ENCODE results near the gene PPP1R3E.
"Not testable (repeated sequence)": the region's sequence is repeated elsewhere in the genome, so short reads cannot be mapped to it uniquely, and the experiment has no call there.

The PPP1R3E gene

GRCh38 chr14:23275412-23275811 is 27.2 kb downstream of the PPP1R3E start:
- DNase-seq (no peak), ATAC-seq (replicated peaks) (no peak)
- H3K36me3 Mint-ChIP-seq (ENCODE audit: insufficient read depth): peaks cover 3% of the 10 kb centered on the region
- no peaks in the 10 kb centered on the region for H3K27me3 Mint-ChIP-seq
- peaks cover 0 to 8% of the 10 kb centered on the region in 2 donors for H3K4me1 Mint-ChIP-seq (ENCODE audit: low read depth in 2 of 2)
- no peak overlapping the region for H3K4me3 Mint-ChIP-seq
- peak overlapping the region in 1 of 2 donors; percentile 3 for H3K27ac Mint-ChIP-seq
- no peaks in the 10 kb centered on the region for H3K9me3 Mint-ChIP-seq

GRCh38 chr14:23269193-23269592 is 33.5 kb downstream of the PPP1R3E start:
- Mint-ChIP-seq H3K27ac (no peak overlapping the region), H3K9me3 (no peaks in the 10 kb centered on the region)
- no peak for ATAC-seq (replicated peaks)

GRCh38 chr14:23260849-23261248 is 41.8 kb downstream of the PPP1R3E start:
- not testable (repeated sequence) for H3K27ac Mint-ChIP-seq; ATAC-seq (replicated peaks); H3K4me1 Mint-ChIP-seq (ENCODE audit: low read depth in 2 of 2); H3K9me3 Mint-ChIP-seq; H3K4me3 Mint-ChIP-seq; H3K36me3 Mint-ChIP-seq (ENCODE audit: insufficient read depth); DNase-seq
- peaks cover 71 to 86% of the 10 kb centered on the region in 2 donors for H3K27me3 Mint-ChIP-seq

More at GRCh38 chr14:23269193-23269592, 33.5 kb downstream of the PPP1R3E start:
- Mint-ChIP-seq H3K4me1 (ENCODE audit: low read depth in 2 of 2) (no peaks in the 10 kb centered on the region), H3K4me3 (no peak overlapping the region), H3K27me3 (peaks cover 16 to 30% of the 10 kb centered on the region in 2 donors), H3K36me3 (ENCODE audit: insufficient read depth) (peaks cover 3% of the 10 kb centered on the region)
- DNase-seq: no peak

GRCh38 chr14:23259426-23259825 is 43.2 kb downstream of the PPP1R3E start:
- ATAC-seq (replicated peaks): no peak
- Mint-ChIP-seq H3K27me3 (peaks cover 64 to 72% of the 10 kb centered on the region in 2 donors), H3K4me1 (ENCODE audit: low read depth in 2 of 2) (no peaks in the 10 kb centered on the region), H3K4me3 (no peak overlapping the region), H3K27ac (no peak overlapping the region), H3K9me3 (no peaks in the 10 kb centered on the region), H3K36me3 (ENCODE audit: insufficient read depth) (no peaks in the 10 kb centered on the region)
- DNase-seq: no peak

- ATAC-seq (replicated peaks) (no peak), DNase-seq (no peak)
- Mint-ChIP-seq H3K27ac (no peak overlapping the region), H3K4me1 (ENCODE audit: low read depth in 2 of 2) (no peaks in the 10 kb centered on the region), H3K36me3 (ENCODE audit: insufficient read depth) (no peaks in the 10 kb centered on the region), H3K9me3 (no peaks in the 10 kb centered on the region), H3K4me3 (no peak overlapping the region), H3K27me3 (peaks cover 63 to 66% of the 10 kb centered on the region in 2 donors)
Observed at GRCh38 chr14:23258256-23258655, 44.4 kb downstream of the PPP1R3E start.

- Mint-ChIP-seq H3K36me3 (ENCODE audit: insufficient read depth) (no peaks in the 10 kb centered on the region), H3K27ac (no peak overlapping the region), H3K27me3 (peaks cover 39 to 49% of the 10 kb centered on the region in 2 donors), H3K9me3 (no peaks in the 10 kb centered on the region), H3K4me3 (no peak overlapping the region), H3K4me1 (ENCODE audit: low read depth in 2 of 2) (no peaks in the 10 kb centered on the region)
- DNase-seq: no peak
- no peak for ATAC-seq (replicated peaks)
Observed at GRCh38 chr14:23252420-23253333, 50.0 kb downstream of the PPP1R3E start.

GRCh38 chr14:23252006-23252405 is 50.7 kb downstream of the PPP1R3E start:
- no peak for ATAC-seq (replicated peaks)
- H3K36me3 Mint-ChIP-seq (ENCODE audit: insufficient read depth): no peaks in the 10 kb centered on the region
- DNase-seq: no peak
- H3K4me1 Mint-ChIP-seq (ENCODE audit: low read depth in 2 of 2): no peaks in the 10 kb centered on the region
- H3K27me3 Mint-ChIP-seq: peaks cover 33 to 45% of the 10 kb centered on the region in 2 donors
- H3K4me3 Mint-ChIP-seq: no peak overlapping the region
- H3K9me3 Mint-ChIP-seq: no peaks in the 10 kb centered on the region
- no peak overlapping the region for H3K27ac Mint-ChIP-seq

- Mint-ChIP-seq H3K4me1 (ENCODE audit: low read depth in 2 of 2) (no peaks in the 10 kb centered on the region), H3K36me3 (ENCODE audit: insufficient read depth) (no peaks in the 10 kb centered on the region), H3K27me3 (peaks cover 27 to 45% of the 10 kb centered on the region in 2 donors), H3K9me3 (no peaks in the 10 kb centered on the region), H3K27ac (no peak overlapping the region), H3K4me3 (no peak overlapping the region)
- ATAC-seq (replicated peaks) (no peak), DNase-seq (no peak)
Observed at GRCh38 chr14:23249824-23250223, 52.8 kb downstream of the PPP1R3E start.

- Mint-ChIP-seq H3K4me3 (no peak overlapping the region), H3K27me3 (peaks cover 25 to 42% of the 10 kb centered on the region in 2 donors), H3K27ac (no peak overlapping the region), H3K36me3 (ENCODE audit: insufficient read depth) (no peaks in the 10 kb centered on the region), H3K9me3 (no peaks in the 10 kb centered on the region), H3K4me1 (ENCODE audit: low read depth in 2 of 2) (no peaks in the 10 kb centered on the region)
- ATAC-seq (replicated peaks) (no peak), DNase-seq (no peak)
Observed at GRCh38 chr14:23248601-23249000, 54.1 kb downstream of the PPP1R3E start.
